HEK293 (cell line): ENCODE data around the gene RFTN1.

ENCODE experiments used
- CTCF ChIA-PET: fragments of 350-600 bp; formaldehyde crosslinking; extraction: SDS; loops from one replicate; lab custom pipeline; 2021; ENCODE audit warnings: antibody characterized with exemption; lab: Yijun Ruan, JAX
- POLR2A ChIA-PET: fragments of 300-600 bp; formaldehyde crosslinking; extraction: SDS; loops from one replicate; lab custom pipeline; 2020; ENCODE audit warnings: antibody characterized with exemption, inconsistent platforms; lab: Yijun Ruan, JAX
- H3K27ac ChIP-seq: fragments of 200-500 bp; sonication (Bioruptor generic); 2 replicates; pipeline ENCODE4 v1.5.1; 2014; ENCODE audit warnings: low read depth, low read length, control low read depth, inconsistent platforms; ENCODE audit errors: extremely low read depth
- H3K36me3 ChIP-seq, 2 experiments: fragments of 200-500 bp in 1 of 2; sonication (Bioruptor generic) in 1 of 2; 1 replicate in 1 of 2; 2 replicates in 1 of 2; pipeline ENCODE4 v1.5.1; 2014 to 2017; ENCODE audit warnings: inconsistent platforms in 2 of 2, low read length in 2 of 2; ENCODE audit not compliant: control insufficient read depth in 2 of 2, insufficient read depth in 1 of 2
- H3K4me1 ChIP-seq: fragments of 200-500 bp; sonication (Bioruptor generic); 2 replicates; pipeline ENCODE4 v1.5.1; 2014; ENCODE audit warnings: mild to moderate bottlenecking, low read length, inconsistent platforms; ENCODE audit not compliant: control insufficient read depth, insufficient read depth
- H3K4me3 ChIP-seq: 2 replicates; pipeline ENCODE4 v1.5.1; 2011; ENCODE audit warnings: low read depth, mild to moderate bottlenecking, control low read depth, low read length, moderate library complexity
- H3K9me3 ChIP-seq: fragments of 200-500 bp; sonication (Bioruptor generic); 2 replicates; pipeline ENCODE4 v1.5.1; 2014; ENCODE audit warnings: low read depth, low read length, inconsistent platforms; ENCODE audit not compliant: control insufficient read depth, insufficient read depth
- AEBP2 ChIP-seq: fragments of 450-650 bp; formaldehyde crosslinking; IDR thresholded peaks from 2 replicates; pipeline ENCODE4 v1.5.1; 2016; ENCODE audit warnings: missing biosample characterization, missing genetic modification characterization, borderline replicate concordance
- GLI2 ChIP-seq: fragments of 450-650 bp; formaldehyde crosslinking; IDR thresholded peaks from 2 replicates; pipeline ENCODE4; 2017; ENCODE audit warnings: missing biosample characterization, missing genetic modification characterization, low read depth, borderline replicate concordance
- GLIS1 ChIP-seq: fragments of 450-650 bp; formaldehyde crosslinking; IDR thresholded peaks from 2 replicates; pipeline ENCODE4 v1.5.1; 2016; ENCODE audit warnings: missing biosample characterization, missing genetic modification characterization
- KLF1 ChIP-seq: fragments of 450-650 bp; formaldehyde crosslinking; IDR thresholded peaks from 2 replicates; pipeline ENCODE4 v1.5.1; 2016; ENCODE audit warnings: missing biosample characterization, missing genetic modification characterization
- MYNN ChIP-seq: fragments of 450-650 bp; formaldehyde crosslinking; IDR thresholded peaks from 2 replicates; pipeline ENCODE4 v1.5.1; 2016; ENCODE audit warnings: missing biosample characterization, missing genetic modification characterization, borderline replicate concordance
- TCF7L2 ChIP-seq: IDR thresholded peaks from 2 replicates; pipeline ENCODE4 v1.6.1; 2011; ENCODE audit warnings: low read depth, mild to moderate bottlenecking, inconsistent platforms, low read length, moderate library complexity, borderline replicate concordance
- WT1 ChIP-seq: fragments of 450-650 bp; formaldehyde crosslinking; IDR thresholded peaks from 2 replicates; pipeline ENCODE4 v1.5.1; 2016; ENCODE audit warnings: missing biosample characterization, missing genetic modification characterization
- ZNF16 ChIP-seq: fragments of 450-650 bp; formaldehyde crosslinking; IDR thresholded peaks from 2 replicates; pipeline ENCODE4 v1.5.1; 2016; ENCODE audit warnings: low read depth, missing biosample characterization, missing genetic modification characterization
- ZNF202 ChIP-seq: fragments of 450-650 bp; formaldehyde crosslinking; IDR thresholded peaks from 2 replicates; pipeline ENCODE4 v1.5.1; 2016; ENCODE audit warnings: missing biosample characterization, missing genetic modification characterization, borderline replicate concordance
- ZNF211 ChIP-seq: fragments of 450-650 bp; formaldehyde crosslinking; IDR thresholded peaks from 2 replicates; pipeline ENCODE4 v1.5.1; 2016; ENCODE audit warnings: low read depth, missing biosample characterization, missing genetic modification characterization
- ZNF26 ChIP-seq: fragments of 450-650 bp; formaldehyde crosslinking; IDR thresholded peaks from 2 replicates; pipeline ENCODE4 v1.5.1; 2016; ENCODE audit warnings: missing biosample characterization, missing genetic modification characterization
- ZNF311 ChIP-seq: fragments of 450-650 bp; formaldehyde crosslinking; IDR thresholded peaks from 2 replicates; pipeline ENCODE4 v1.5.1; 2017; ENCODE audit warnings: missing biosample characterization, missing genetic modification characterization, borderline replicate concordance
- ZNF639 ChIP-seq: fragments of 450-650 bp; formaldehyde crosslinking; IDR thresholded peaks from 2 replicates; pipeline ENCODE4 v1.5.1; 2016; ENCODE audit warnings: missing biosample characterization, missing genetic modification characterization
- ZNF785 ChIP-seq: fragments of 450-650 bp; formaldehyde crosslinking; IDR thresholded peaks from 2 replicates; pipeline ENCODE4 v1.5.1; 2016; ENCODE audit warnings: missing biosample characterization, missing genetic modification characterization
- ZNF843 ChIP-seq: fragments of 450-650 bp; formaldehyde crosslinking; IDR thresholded peaks from 2 replicates; pipeline ENCODE4 v1.5.1; 2016; ENCODE audit warnings: missing biosample characterization, missing genetic modification characterization
- TF ChIP-seq, protein P1 (sequence below): IDR thresholded peaks from 2 replicates; pipeline ENCODE4 v1.6.1; 2011; ENCODE audit warnings: mild to moderate bottlenecking, low read depth, low read length, borderline replicate concordance
- TF ChIP-seq, protein P2 (sequence below): fragments of 450-650 bp; formaldehyde crosslinking; conservative IDR thresholded peaks from 2 replicates; pipeline ENCODE4 v1.5.1; 2016; ENCODE audit warnings: low read depth, missing biosample characterization, missing genetic modification characterization
- TF ChIP-seq, protein P3 (sequence below): fragments of 450-650 bp; formaldehyde crosslinking; IDR thresholded peaks from 2 replicates; pipeline ENCODE4 v1.5.1; 2016; ENCODE audit warnings: missing biosample characterization, missing genetic modification characterization, low read depth

Gene RFTN1

GRCh38 chr3:16337856-16338540 lies 175.5 kb downstream of the RFTN1 start:
- H3K27ac ChIP-seq = no peak overlapping the region
- CTCF ChIA-PET = interaction anchor here (0.6 to 2.1 kb wide), 3 partner anchors 14 to 47 kb away, joined by 3 to 6 read pairs (median 5); no protein-coding TSS in a partner anchor
- H3K9me3 ChIP-seq = no peaks in the 10 kb centered on the region
- POLR2A ChIA-PET = no interaction called here
- TF ChIP-seq GLIS1 = no peak
- no peak for TF ChIP-seq ZNF211
- H3K36me3 ChIP-seq = peaks cover 0 to 6% of the 10 kb centered on the region in 2 experiments; a peak in 1 of 3 replicates
- no peak overlapping the region for H3K4me3 ChIP-seq
- no peaks in the 10 kb centered on the region for H3K4me1 ChIP-seq

DNA sequence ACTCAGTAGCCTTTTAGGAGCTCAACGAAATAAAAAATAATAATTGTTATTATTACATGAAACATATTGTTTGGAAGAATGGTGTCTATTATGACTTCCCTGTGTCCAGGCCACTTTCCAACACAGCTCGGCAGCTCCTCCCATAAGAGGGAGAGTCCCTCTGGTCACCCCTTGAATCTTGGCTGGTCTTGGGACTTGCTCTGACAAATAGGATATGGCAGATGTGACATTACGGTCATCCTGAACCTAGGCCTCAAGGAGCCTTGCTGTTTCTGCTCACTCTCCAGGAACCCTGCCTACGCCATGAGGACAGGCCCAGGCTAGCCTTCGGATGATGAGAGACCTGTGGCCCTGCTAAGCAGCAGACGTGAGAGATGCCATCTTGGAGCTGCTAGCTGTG lies 176.7 kb downstream of the RFTN1 start:
- POLR2A ChIA-PET = no interaction called here
- H3K36me3 ChIP-seq = peaks cover 0 to 6% of the 10 kb centered on the region in 2 experiments; a peak in 1 of 3 replicates
- no peaks in the 10 kb centered on the region for H3K4me1 ChIP-seq
- TF ChIP-seq ZNF785 (no peak), GLI2 (tag by site-specific recombination) (no peak), ZNF639 (tag by site-specific recombination) (no peak), TCF7L2 (no peak), ZNF311 (tag by site-specific recombination) (no peak), ZNF16 (tag by site-specific recombination) (no peak), ZNF843 (tag by site-specific recombination) (no peak), MYNN (no peak), WT1 (tag by site-specific recombination) (no peak), ZNF202 (tag by site-specific recombination) (no peak), AEBP2 (no peak), ZNF26 (tag by site-specific recombination) (no peak), KLF1 (tag by site-specific recombination) (no peak)
- TF ChIP-seq, protein P1, sequence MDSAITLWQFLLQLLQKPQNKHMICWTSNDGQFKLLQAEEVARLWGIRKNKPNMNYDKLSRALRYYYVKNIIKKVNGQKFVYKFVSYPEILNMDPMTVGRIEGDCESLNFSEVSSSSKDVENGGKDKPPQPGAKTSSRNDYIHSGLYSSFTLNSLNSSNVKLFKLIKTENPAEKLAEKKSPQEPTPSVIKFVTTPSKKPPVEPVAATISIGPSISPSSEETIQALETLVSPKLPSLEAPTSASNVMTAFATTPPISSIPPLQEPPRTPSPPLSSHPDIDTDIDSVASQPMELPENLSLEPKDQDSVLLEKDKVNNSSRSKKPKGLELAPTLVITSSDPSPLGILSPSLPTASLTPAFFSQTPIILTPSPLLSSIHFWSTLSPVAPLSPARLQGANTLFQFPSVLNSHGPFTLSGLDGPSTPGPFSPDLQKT = no peak
- TF ChIP-seq, protein P2, sequence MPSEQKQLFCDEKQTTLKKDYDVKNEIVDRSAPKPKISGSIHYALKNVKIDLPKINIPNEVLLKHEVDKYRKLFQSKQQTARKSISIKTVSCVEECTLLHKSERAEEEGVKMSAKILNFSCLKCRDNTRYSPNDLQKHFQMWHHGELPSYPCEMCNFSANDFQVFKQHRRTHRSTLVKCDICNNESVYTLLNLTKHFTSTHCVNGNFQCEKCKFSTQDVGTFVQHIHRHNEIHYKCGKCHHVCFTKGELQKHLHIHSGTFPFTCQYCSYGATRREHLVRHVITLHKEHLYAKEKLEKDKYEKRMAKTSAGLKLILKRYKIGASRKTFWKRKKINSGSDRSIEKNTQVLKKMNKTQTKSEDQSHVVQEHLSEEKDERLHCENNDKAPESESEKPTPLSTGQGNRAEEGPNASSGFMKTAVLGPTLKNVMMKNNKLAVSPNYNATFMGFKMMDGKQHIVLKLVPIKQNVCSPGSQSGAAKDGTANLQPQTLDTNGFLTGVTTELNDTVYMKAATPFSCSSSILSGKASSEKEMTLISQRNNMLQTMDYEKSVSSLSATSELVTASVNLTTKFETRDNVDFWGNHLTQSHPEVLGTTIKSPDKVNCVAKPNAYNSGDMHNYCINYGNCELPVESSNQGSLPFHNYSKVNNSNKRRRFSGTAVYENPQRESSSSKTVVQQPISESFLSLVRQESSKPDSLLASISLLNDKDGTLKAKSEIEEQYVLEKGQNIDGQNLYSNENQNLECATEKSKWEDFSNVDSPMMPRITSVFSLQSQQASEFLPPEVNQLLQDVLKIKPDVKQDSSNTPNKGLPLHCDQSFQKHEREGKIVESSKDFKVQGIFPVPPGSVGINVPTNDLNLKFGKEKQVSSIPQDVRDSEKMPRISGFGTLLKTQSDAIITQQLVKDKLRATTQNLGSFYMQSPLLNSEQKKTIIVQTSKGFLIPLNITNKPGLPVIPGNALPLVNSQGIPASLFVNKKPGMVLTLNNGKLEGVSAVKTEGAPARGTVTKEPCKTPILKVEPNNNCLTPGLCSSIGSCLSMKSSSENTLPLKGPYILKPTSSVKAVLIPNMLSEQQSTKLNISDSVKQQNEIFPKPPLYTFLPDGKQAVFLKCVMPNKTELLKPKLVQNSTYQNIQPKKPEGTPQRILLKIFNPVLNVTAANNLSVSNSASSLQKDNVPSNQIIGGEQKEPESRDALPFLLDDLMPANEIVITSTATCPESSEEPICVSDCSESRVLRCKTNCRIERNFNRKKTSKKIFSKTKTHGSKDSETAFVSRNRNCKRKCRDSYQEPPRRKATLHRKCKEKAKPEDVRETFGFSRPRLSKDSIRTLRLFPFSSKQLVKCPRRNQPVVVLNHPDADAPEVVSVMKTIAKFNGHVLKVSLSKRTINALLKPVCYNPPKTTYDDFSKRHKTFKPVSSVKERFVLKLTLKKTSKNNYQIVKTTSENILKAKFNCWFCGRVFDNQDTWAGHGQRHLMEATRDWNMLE (tag by site-specific recombination) = no peak
- TF ChIP-seq, protein P3, sequence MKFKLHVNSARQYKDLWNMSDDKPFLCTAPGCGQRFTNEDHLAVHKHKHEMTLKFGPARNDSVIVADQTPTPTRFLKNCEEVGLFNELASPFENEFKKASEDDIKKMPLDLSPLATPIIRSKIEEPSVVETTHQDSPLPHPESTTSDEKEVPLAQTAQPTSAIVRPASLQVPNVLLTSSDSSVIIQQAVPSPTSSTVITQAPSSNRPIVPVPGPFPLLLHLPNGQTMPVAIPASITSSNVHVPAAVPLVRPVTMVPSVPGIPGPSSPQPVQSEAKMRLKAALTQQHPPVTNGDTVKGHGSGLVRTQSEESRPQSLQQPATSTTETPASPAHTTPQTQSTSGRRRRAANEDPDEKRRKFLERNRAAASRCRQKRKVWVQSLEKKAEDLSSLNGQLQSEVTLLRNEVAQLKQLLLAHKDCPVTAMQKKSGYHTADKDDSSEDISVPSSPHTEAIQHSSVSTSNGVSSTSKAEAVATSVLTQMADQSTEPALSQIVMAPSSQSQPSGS (tag by site-specific recombination) = no peak
- no peak overlapping the region for H3K4me3 ChIP-seq
- H3K27ac ChIP-seq = no peak overlapping the region
- H3K9me3 ChIP-seq = no peaks in the 10 kb centered on the region
- CTCF ChIA-PET = interaction anchor here (1.0 to 1.5 kb wide), 2 partner anchors 17 to 18 kb away, joined by 4 read pairs; no protein-coding TSS in a partner anchor
